ENCODE data around the gene OGDH.
"Not testable (repeated sequence)": the region's sequence is repeated elsewhere in the genome, so short reads cannot be mapped to it uniquely, and the experiment has no call there.

The OGDH gene

GRCh38 chr7:44694766-44695165 is 88.3 kb downstream of the OGDH start:
- Histone ChIP-seq H3K4me1 (no peaks in the 10 kb centered on the region), H3K9me3 (no peaks in the 10 kb centered on the region), H3K36me3 (peaks cover 50 to 78% (median 77%) of the 10 kb centered on the region in 3 donors), H3K4me3 (no peak overlapping the region), H3K27ac (no peak overlapping the region), H3K27me3 (no peaks in the 10 kb centered on the region)
- TF ChIP-seq CTCF (IDR thresholded peaks at IDR 0.05), result no peak
- DNase-seq, result no peak
- intact Hi-C loops (cut with DNase I; ENCODE audit: low total_unique reads), result no loop called here

- no peak overlapping the region for H3K27ac ChIP-seq
- H3K9me3 ChIP-seq, result no peaks in the 10 kb centered on the region
- peak in 1 of 2 donors; percentile 21 for DNase-seq
- H3K4me3 ChIP-seq, result no peak overlapping the region
- H3K27me3 ChIP-seq, result no peaks in the 10 kb centered on the region
- intact Hi-C loops (cut with DNase I; ENCODE audit: low total_unique reads), result no loop called here
- H3K4me1 ChIP-seq, result no peaks in the 10 kb centered on the region
- peaks cover 52 to 79% (median 77%) of the 10 kb centered on the region in 3 donors for H3K36me3 ChIP-seq
- TF ChIP-seq CTCF (IDR thresholded peaks at IDR 0.05), result no peak
Measured at GRCh38 chr7:44695756-44696155, 89.3 kb downstream of the OGDH start.

GRCh38 chr7:44696728-44697127 is 90.3 kb downstream of the OGDH start:
- DNase-seq, result peak in 1 of 2 donors; percentile 31
- Histone ChIP-seq H3K9me3 (no peaks in the 10 kb centered on the region), H3K27me3 (no peaks in the 10 kb centered on the region), H3K27ac (no peak overlapping the region), H3K4me1 (no peaks in the 10 kb centered on the region), H3K36me3 (peaks cover 60 to 81% (median 81%) of the 10 kb centered on the region in 3 donors), H3K4me3 (no peak overlapping the region)
- intact Hi-C loops (cut with DNase I; ENCODE audit: low total_unique reads), result no loop called here
- TF ChIP-seq CTCF (IDR thresholded peaks at IDR 0.05), result no peak

GRCh38 chr7:44697136-44698045 is 91.0 kb downstream of the OGDH start:
- H3K9me3 ChIP-seq, result no peaks in the 10 kb centered on the region
- H3K4me1 ChIP-seq, result no peaks in the 10 kb centered on the region
- no peak overlapping the region for H3K27ac ChIP-seq
- TF ChIP-seq CTCF (IDR thresholded peaks at IDR 0.05), result no peak
- peaks cover 66 to 87% (median 86%) of the 10 kb centered on the region in 3 donors for H3K36me3 ChIP-seq
- peak in 1 of 2 donors; percentile 48 for DNase-seq
- no peaks in the 10 kb centered on the region for H3K27me3 ChIP-seq
- intact Hi-C loops (cut with DNase I; ENCODE audit: low total_unique reads), result no loop called here
- H3K4me3 ChIP-seq, result no peak overlapping the region

- no peaks in the 10 kb centered on the region for H3K27me3 ChIP-seq
- H3K4me1 ChIP-seq, result no peaks in the 10 kb centered on the region
- no peak overlapping the region for H3K4me3 ChIP-seq
- DNase-seq, result peak in 1 of 2 donors; percentile 59
- intact Hi-C loops (cut with DNase I; ENCODE audit: low total_unique reads), result no loop called here
- no peak overlapping the region for H3K27ac ChIP-seq
- peaks cover 73 to 94% (median 88%) of the 10 kb centered on the region in 3 donors for H3K36me3 ChIP-seq
- H3K9me3 ChIP-seq, result no peaks in the 10 kb centered on the region
- no peak for TF ChIP-seq CTCF (IDR thresholded peaks at IDR 0.05)
Measured at GRCh38 chr7:44698046-44698580, 91.7 kb downstream of the OGDH start.

GRCh38 chr7:44699598-44699997 is 93.2 kb downstream of the OGDH start:
- H3K27me3 ChIP-seq; intact Hi-C loops (cut with DNase I; ENCODE audit: low total_unique reads); H3K27ac ChIP-seq; H3K9me3 ChIP-seq; H3K4me1 ChIP-seq; H3K4me3 ChIP-seq: not testable (repeated sequence)
- H3K36me3 ChIP-seq, result peaks cover 73 to 93% (median 85%) of the 10 kb centered on the region in 3 donors
- peak in 1 of 2 donors; percentile 5 for DNase-seq
